ENCODE measurements around the gene PHACTR3. TPM values are rescaled to one million over a fixed set of nuclear protein-coding genes. Genes with fewer than 3 reads are reported as not detected.

The PHACTR3 gene
- total RNA-seq, 2 experiments from 2014 or later = not detected

- ChIA-PET CTCF (no interaction called here), POLR2A (no interaction called here)
- Mint-ChIP-seq H3K9me3 (no peaks in the 10 kb centered on the region), H3K27ac (no peak overlapping the region), H3K27me3 (no peaks in the 10 kb centered on the region), H3K36me3 (ENCODE audit: low read depth) (no peaks in the 10 kb centered on the region), H3K4me3 (no peak overlapping the region), H3K4me1 (ENCODE audit: low read depth) (no peaks in the 10 kb centered on the region)
- intact Hi-C loops (cut with micrococcal nuclease) = no loop called here
- ATAC-seq (no peak), DNase-seq (no peak)
- TF ChIP-seq CTCF (IDR thresholded peaks at IDR 0.05) = no peak
Measured at GRCh38 chr20:59737073-59737666, 132.8 kb downstream of the PHACTR3 start.

GRCh38 chr20:59737816-59738215, 133.5 kb downstream of the PHACTR3 start:
- Mint-ChIP-seq H3K27ac (no peak overlapping the region), H3K36me3 (ENCODE audit: low read depth) (no peaks in the 10 kb centered on the region), H3K4me3 (no peak overlapping the region), H3K9me3 (no peaks in the 10 kb centered on the region), H3K4me1 (ENCODE audit: low read depth) (no peaks in the 10 kb centered on the region), H3K27me3 (peaks cover 2% of the 10 kb centered on the region)
- DNase-seq (no peak), ATAC-seq (no peak)
- no peak for TF ChIP-seq CTCF (IDR thresholded peaks at IDR 0.05)
- POLR2A ChIA-PET = no interaction called here
- intact Hi-C loops (cut with micrococcal nuclease) = no loop called here
- CTCF ChIA-PET = no interaction called here

GRCh38 chr20:59738851-59739250, 134.5 kb downstream of the PHACTR3 start:
- CTCF ChIA-PET = no interaction called here
- TF ChIP-seq CTCF (IDR thresholded peaks at IDR 0.05) = no peak
- no peak for ATAC-seq
- H3K27me3 Mint-ChIP-seq = peaks cover 2% of the 10 kb centered on the region
- no peaks in the 10 kb centered on the region for H3K4me1 Mint-ChIP-seq (ENCODE audit: low read depth)
- intact Hi-C loops (cut with micrococcal nuclease) = no loop called here
- no peak for DNase-seq
- H3K36me3 Mint-ChIP-seq (ENCODE audit: low read depth) = no peaks in the 10 kb centered on the region
- POLR2A ChIA-PET = no interaction called here
- H3K27ac Mint-ChIP-seq = no peak overlapping the region
- H3K4me3 Mint-ChIP-seq = no peak overlapping the region
- no peaks in the 10 kb centered on the region for H3K9me3 Mint-ChIP-seq

- DNase-seq = no peak
- TF ChIP-seq CTCF (IDR thresholded peaks at IDR 0.05) = no peak
- Mint-ChIP-seq H3K36me3 (ENCODE audit: low read depth) (no peaks in the 10 kb centered on the region), H3K4me3 (no peak overlapping the region), H3K27ac (no peak overlapping the region), H3K9me3 (no peaks in the 10 kb centered on the region), H3K4me1 (ENCODE audit: low read depth) (no peaks in the 10 kb centered on the region), H3K27me3 (peaks cover 2% of the 10 kb centered on the region)
- ChIA-PET CTCF (no interaction called here), POLR2A (no interaction called here)
- ATAC-seq = no peak
- intact Hi-C loops (cut with micrococcal nuclease) = no loop called here
Measured at GRCh38 chr20:59740621-59741020, 136.3 kb downstream of the PHACTR3 start.

- TF ChIP-seq CTCF (IDR thresholded peaks at IDR 0.05) = no peak
- intact Hi-C loops (cut with micrococcal nuclease) = no loop called here
- H3K27ac Mint-ChIP-seq = no peak overlapping the region
- H3K4me3 Mint-ChIP-seq = no peak overlapping the region
- ChIA-PET CTCF (no interaction called here), POLR2A (no interaction called here)
- no peaks in the 10 kb centered on the region for H3K4me1 Mint-ChIP-seq (ENCODE audit: low read depth)
- peaks cover 2% of the 10 kb centered on the region for H3K27me3 Mint-ChIP-seq
- no peaks in the 10 kb centered on the region for H3K9me3 Mint-ChIP-seq
- DNase-seq = no peak
- no peaks in the 10 kb centered on the region for H3K36me3 Mint-ChIP-seq (ENCODE audit: low read depth)
- ATAC-seq = no peak
Measured at GRCh38 chr20:59741073-59741472, 136.7 kb downstream of the PHACTR3 start.

Measured in activated CD8-positive, alpha-beta T cell treated with anti-CD3 and anti-CD28 coated beads for 36 hours (primary cell).